HepG2 (cell line): ENCODE data around the gene C20orf144. TPM values are rescaled to one million over a fixed set of nuclear protein-coding genes. Genes with fewer than 3 reads are reported as not detected.

Experiments used
- ETV5 ChIP-seq: IDR thresholded peaks from 2 replicates; pipeline ENCODE4 v1.6.1; 2018; ENCODE audit warnings: missing biosample characterization, missing genetic modification reagents, inconsistent platforms, borderline replicate concordance
- GABPA ChIP-seq, 2 experiments: IDR thresholded peaks; 2 replicates each; pipeline ENCODE4 v1.6.1; 2011 to 2016; ENCODE audit warnings: low read depth in 2 of 2, low read length in 1 of 2, missing biosample characterization in 1 of 2, missing genetic modification characterization in 1 of 2
- HNRNPLL ChIP-seq: fragments of 200-400 bp; formaldehyde crosslinking; IDR thresholded peaks from 2 replicates; pipeline ENCODE4 v1.6.1; 2017; ENCODE audit warnings: mild to moderate bottlenecking, low read depth, low read length; ENCODE audit not compliant: poor library complexity, severe bottlenecking
- KAT7 ChIP-seq: IDR thresholded peaks from 2 replicates; pipeline ENCODE4 v1.6.1; 2018; ENCODE audit warnings: borderline replicate concordance, missing compliant biosample characterization
- KDM6A ChIP-seq: IDR thresholded peaks from 2 replicates; pipeline ENCODE4 v1.6.1; 2016; ENCODE audit warnings: low read depth
- KLF11 ChIP-seq: IDR thresholded peaks from 2 replicates; pipeline ENCODE4 v1.6.1; 2016; ENCODE audit warnings: missing compliant biosample characterization
- MEIS2 ChIP-seq: sonication (generic); formaldehyde crosslinking; IDR thresholded peaks from 2 replicates; pipeline ENCODE4 v1.9.0; 2021; ENCODE audit warnings: mild to moderate bottlenecking, missing genetic modification reagents
- PHB2 ChIP-seq: fragments of 450-650 bp; IDR thresholded peaks from 2 replicates; pipeline ENCODE4 v1.6.1; 2018; ENCODE audit not compliant: partially characterized antibody
- RBAK ChIP-seq: sonication (generic); formaldehyde crosslinking; IDR thresholded peaks from 2 replicates; pipeline ENCODE4 v1.5.1; 2020; ENCODE audit warnings: mild to moderate bottlenecking, missing genetic modification reagents
- SPEN ChIP-seq: sonication (generic); formaldehyde crosslinking; IDR thresholded peaks from 2 replicates; pipeline ENCODE4 v1.5.1; 2020; ENCODE audit warnings: low read depth, mild to moderate bottlenecking, missing genetic modification reagents
- ZBTB3 ChIP-seq: sonication (generic); formaldehyde crosslinking; IDR thresholded peaks from 2 replicates; pipeline ENCODE4 v1.4.0; 2020; ENCODE audit warnings: low read depth, mild to moderate bottlenecking, moderate library complexity, missing genetic modification reagents, borderline replicate concordance
- ZFP36L1 ChIP-seq: sonication (generic); formaldehyde crosslinking; IDR thresholded peaks from 2 replicates; pipeline ENCODE4 v1.8.0; 2022; ENCODE audit warnings: mild to moderate bottlenecking, missing genetic modification reagents, moderate library complexity
- ZFY ChIP-seq: sonication (generic); formaldehyde crosslinking; IDR thresholded peaks from 2 replicates; pipeline ENCODE4 v1.4.0; 2020; ENCODE audit warnings: missing genetic modification reagents
- ZNF230 ChIP-seq: sonication (generic); formaldehyde crosslinking; IDR thresholded peaks from 2 replicates; pipeline ENCODE4 v1.4.0; 2020; ENCODE audit warnings: mild to moderate bottlenecking, missing genetic modification reagents
- ZNF484 ChIP-seq: sonication (generic); formaldehyde crosslinking; IDR thresholded peaks from 2 replicates; pipeline ENCODE4 v1.5.1; 2020; ENCODE audit warnings: mild to moderate bottlenecking, low read depth, missing genetic modification reagents, borderline replicate concordance
- ZNF543 ChIP-seq: sonication (generic); formaldehyde crosslinking; IDR thresholded peaks from 2 replicates; pipeline ENCODE4 v1.4.0; 2020; ENCODE audit warnings: mild to moderate bottlenecking, missing genetic modification reagents
- ZNF672 ChIP-seq: sonication (generic); formaldehyde crosslinking; IDR thresholded peaks from 2 replicates; pipeline ENCODE4 v1.8.1; 2022; ENCODE audit warnings: missing genetic modification reagents
- ZNF816 ChIP-seq: sonication (generic); formaldehyde crosslinking; IDR thresholded peaks from 2 replicates; pipeline ENCODE4 v1.8.0; 2022; ENCODE audit warnings: missing genetic modification reagents, mild to moderate bottlenecking, borderline replicate concordance
- ZNF839 ChIP-seq: sonication (generic); formaldehyde crosslinking; IDR thresholded peaks from 2 replicates; pipeline ENCODE4 v1.4.0; 2020; ENCODE audit warnings: missing genetic modification reagents, mild to moderate bottlenecking, borderline replicate concordance
- ZSCAN25 ChIP-seq: sonication (generic); formaldehyde crosslinking; IDR thresholded peaks from 2 replicates; pipeline ENCODE4 v1.8.0; 2022; ENCODE audit warnings: mild to moderate bottlenecking, missing genetic modification reagents
- polyA plus RNA-seq, 8 experiments: library from polyadenylated mRNA; depleted of rRNA in 3 of 8; stranded (reverse) in 7 of 8; unstranded in 1 of 8; fragments of >200 nt; fragmentation: Illumina TruSeq in 4 of 8; extraction: Trizol in 4 of 8; gene quantifications; 2 replicates each; pipeline versions ENCODE4 v1.2.1 to v1.2.3, GENCODE V29; 2011 to 2016; ENCODE audit warnings: low read depth in 4 of 8, missing spikeins in 1 of 8, mixed read lengths in 1 of 8; ENCODE audit not compliant: insufficient read depth in 1 of 8
- total RNA-seq, 5 experiments: library from RNA; depleted of rRNA; stranded (reverse); fragments of >200 nt; fragmentation: Illumina TruSeq; extraction: Trizol; gene quantifications; 2 replicates each; pipeline ENCODE4 v1.2.3, GENCODE V29; 2016; ENCODE audit warnings: low read depth in 1 of 5
- TF ChIP-seq, protein P1 (sequence below): sonication (generic); formaldehyde crosslinking; IDR thresholded peaks from 2 replicates; pipeline ENCODE4 v1.4.0; 2020; ENCODE audit warnings: missing genetic modification reagents, borderline replicate concordance
- TF ChIP-seq, protein P2 (sequence below): sonication (generic); formaldehyde crosslinking; IDR thresholded peaks from 2 replicates; pipeline ENCODE4 v1.8.0; 2022; ENCODE audit warnings: mild to moderate bottlenecking, missing genetic modification reagents, borderline replicate concordance

The C20orf144 gene
- total and polyA plus RNA-seq, 2 of the 13 experiments (the other 11 are each of a cell fraction or from before 2014, with no cell fraction given), result 0.09 to 0.16 TPM

DNA sequence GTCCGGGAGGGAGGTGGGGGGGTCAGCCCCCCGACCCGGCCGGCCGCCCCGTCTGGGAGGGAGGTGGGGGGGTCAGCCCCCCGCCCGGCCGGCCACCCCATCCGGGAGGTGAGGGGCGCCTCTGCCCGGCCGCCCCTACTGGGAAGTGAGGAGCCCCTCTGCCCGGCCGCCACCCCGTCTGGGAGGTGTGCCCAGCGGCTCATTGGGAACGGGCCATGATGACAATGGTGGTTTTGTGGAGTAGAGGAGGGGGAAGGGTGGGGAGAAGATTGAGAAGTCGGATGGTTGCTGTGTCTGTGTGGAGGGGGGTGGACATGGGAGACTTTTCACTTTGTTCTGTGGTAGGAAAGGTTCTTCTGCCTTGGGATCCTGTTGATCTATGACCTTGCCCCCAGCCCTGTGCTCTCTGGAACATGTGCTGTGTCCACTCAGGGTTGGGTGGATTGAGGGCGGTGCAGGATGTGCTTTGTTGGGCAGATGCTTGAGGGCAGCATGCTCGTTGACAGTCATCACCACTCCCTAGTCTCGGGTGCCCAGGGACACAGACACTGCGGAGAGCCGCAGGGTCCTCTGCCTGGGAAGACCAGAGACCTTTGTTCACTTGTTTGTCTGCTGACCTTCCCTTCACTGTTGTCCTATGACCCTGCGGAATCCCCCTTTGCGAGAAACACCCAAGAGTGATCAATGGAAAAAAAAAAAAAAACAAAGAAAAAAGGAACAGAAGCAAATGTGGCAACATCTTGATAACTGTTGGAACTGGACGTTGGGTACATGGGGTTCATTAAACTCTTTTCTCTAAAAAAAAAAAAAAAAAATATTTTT, 39.7 kb downstream of the C20orf144 start (continued):
- peak; percentile 86 for TF ChIP-seq SPEN (CRISPR knock-in tag)
- TF ChIP-seq KLF11 (CRISPR knock-in tag), result peak; percentile 70; the same call in 1 of the 2 replicates
- no peak for TF ChIP-seq PHB2
- no peak for TF ChIP-seq HNRNPLL
- no peak for TF ChIP-seq ZNF230 (CRISPR knock-in tag)
- peak; percentile 83 for TF ChIP-seq ZSCAN25
- TF ChIP-seq, protein P1, sequence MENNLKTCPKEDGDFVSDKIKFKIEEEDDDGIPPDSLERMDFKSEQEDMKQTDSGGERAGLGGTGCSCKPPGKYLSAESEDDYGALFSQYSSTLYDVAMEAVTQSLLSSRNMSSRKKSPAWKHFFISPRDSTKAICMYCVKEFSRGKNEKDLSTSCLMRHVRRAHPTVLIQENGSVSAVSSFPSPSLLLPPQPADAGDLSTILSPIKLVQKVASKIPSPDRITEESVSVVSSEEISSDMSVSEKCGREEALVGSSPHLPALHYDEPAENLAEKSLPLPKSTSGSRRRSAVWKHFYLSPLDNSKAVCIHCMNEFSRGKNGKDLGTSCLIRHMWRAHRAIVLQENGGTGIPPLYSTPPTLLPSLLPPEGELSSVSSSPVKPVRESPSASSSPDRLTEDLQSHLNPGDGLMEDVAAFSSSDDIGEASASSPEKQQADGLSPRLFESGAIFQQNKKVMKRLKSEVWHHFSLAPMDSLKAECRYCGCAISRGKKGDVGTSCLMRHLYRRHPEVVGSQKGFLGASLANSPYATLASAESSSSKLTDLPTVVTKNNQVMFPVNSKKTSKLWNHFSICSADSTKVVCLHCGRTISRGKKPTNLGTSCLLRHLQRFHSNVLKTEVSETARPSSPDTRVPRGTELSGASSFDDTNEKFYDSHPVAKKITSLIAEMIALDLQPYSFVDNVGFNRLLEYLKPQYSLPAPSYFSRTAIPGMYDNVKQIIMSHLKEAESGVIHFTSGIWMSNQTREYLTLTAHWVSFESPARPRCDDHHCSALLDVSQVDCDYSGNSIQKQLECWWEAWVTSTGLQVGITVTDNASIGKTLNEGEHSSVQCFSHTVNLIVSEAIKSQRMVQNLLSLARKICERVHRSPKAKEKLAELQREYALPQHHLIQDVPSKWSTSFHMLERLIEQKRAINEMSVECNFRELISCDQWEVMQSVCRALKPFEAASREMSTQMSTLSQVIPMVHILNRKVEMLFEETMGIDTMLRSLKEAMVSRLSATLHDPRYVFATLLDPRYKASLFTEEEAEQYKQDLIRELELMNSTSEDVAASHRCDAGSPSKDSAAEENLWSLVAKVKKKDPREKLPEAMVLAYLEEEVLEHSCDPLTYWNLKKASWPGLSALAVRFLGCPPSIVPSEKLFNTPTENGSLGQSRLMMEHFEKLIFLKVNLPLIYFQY (CRISPR knock-in tag), result no peak; the same call in 1 of the 2 replicates
- TF ChIP-seq ZNF816 (CRISPR knock-in tag), result peak; percentile 79; the same call in 1 of the 2 replicates
- TF ChIP-seq ZNF543 (CRISPR knock-in tag), result peak; percentile 96
- TF ChIP-seq ZFP36L1 (CRISPR knock-in tag), result peak; percentile 89
- TF ChIP-seq ETV5 (CRISPR knock-in tag), result peak; percentile 92
- TF ChIP-seq GABPA (IDR thresholded peaks at IDR 0.05; ENCODE audit: low read depth, low read length), result no peak
- TF ChIP-seq GABPA (CRISPR knock-in tag; IDR thresholded peaks at IDR 0.05; ENCODE audit: low read depth), result no peak; the same call in 1 of the 2 replicates
- TF ChIP-seq KDM6A (CRISPR knock-in tag), result peak; percentile 31; the same call in 1 of the 2 replicates
- peak; percentile 70; the same call in 1 of the 2 replicates for TF ChIP-seq KAT7 (CRISPR knock-in tag)
- TF ChIP-seq ZNF484 (CRISPR knock-in tag), result no peak
- TF ChIP-seq RBAK, result peak; percentile 53; the same call in 1 of the 2 replicates
- 0 out of 2 replicates have a peak, but pooled peaks have one; percentile 43 for TF ChIP-seq ZNF839 (CRISPR knock-in tag)
- TF ChIP-seq, protein P2, sequence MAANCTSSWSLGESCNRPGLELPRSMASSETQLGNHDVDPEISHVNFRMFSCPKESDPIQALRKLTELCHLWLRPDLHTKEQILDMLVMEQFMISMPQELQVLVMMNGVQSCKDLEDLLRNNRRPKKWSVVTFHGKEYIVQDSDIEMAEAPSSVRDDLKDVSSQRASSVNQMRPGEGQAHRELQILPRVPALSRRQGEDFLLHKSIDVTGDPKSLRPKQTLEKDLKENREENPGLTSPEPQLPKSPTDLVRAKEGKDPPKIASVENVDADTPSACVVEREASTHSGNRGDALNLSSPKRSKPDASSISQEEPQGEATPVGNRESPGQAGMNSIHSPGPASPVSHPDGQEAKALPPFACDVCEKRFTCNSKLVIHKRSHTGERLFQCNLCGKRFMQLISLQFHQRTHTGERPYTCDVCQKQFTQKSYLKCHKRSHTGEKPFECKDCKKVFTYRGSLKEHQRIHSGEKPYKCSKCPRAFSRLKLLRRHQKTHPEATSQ (CRISPR knock-in tag), result peak; percentile 84; the same call in 1 of the 2 replicates
- TF ChIP-seq ZFY (CRISPR knock-in tag), result peak; percentile 13; the same call in 1 of the 2 replicates
- TF ChIP-seq ZNF672 (CRISPR knock-in tag), result no peak
- TF ChIP-seq ZBTB3, result no peak; the same call in 1 of the 2 replicates
- peak; percentile 91; the same call in 1 of the 2 replicates for TF ChIP-seq MEIS2 (CRISPR knock-in tag)
